CD4-positive, alpha-beta T cell treated with Interleukin-4 for 4 hours (primary cell): Measurements from ENCODE around the gene SRCAP.

Experiments
- DNase-seq: peaks from one replicate; pipeline ENCODE4 v3.0.0-alpha.2; 2020

Gene SRCAP

GRCh38 chr16:30698816-30699614, at the start of gene SRCAP:
TSS of gene SRCAP (plus strand) at chr16:30699171. CDS start at chr16:30700825, 1,654 bp downstream.
- DNase-seq, result peak; percentile 80

GRCh38 chr16:30649725-30650368, 49.1 kb upstream of the SRCAP start:
- DNase-seq, result no peak

- peak; percentile 100 for DNase-seq
Measured at GRCh38 chr16:30650369-30651123, 48.4 kb upstream of the SRCAP start, which contains the start of gene PRR14. TSS of gene PRR14 (plus strand) at chr16:30650960. CDS start at chr16:30651646, 686 bp downstream.

- DNase-seq, result peak; percentile 76
Measured at GRCh38 chr16:30651124-30652004, 47.6 kb upstream of the SRCAP start.

GRCh38 chr16:30652005-30652296, 47.0 kb upstream of the SRCAP start:
- DNase-seq, result no peak

GRCh38 chr16:30652718-30653117, 46.3 kb upstream of the SRCAP start:
- no peak for DNase-seq

- DNase-seq, result no peak
Measured at GRCh38 chr16:30654856-30655255, 44.1 kb upstream of the SRCAP start.

- DNase-seq, result no peak
Measured at GRCh38 chr16:30655815-30656347, 43.1 kb upstream of the SRCAP start.

GRCh38 chr16:30656388-30656787, 42.6 kb upstream of the SRCAP start:
- no peak for DNase-seq

- no peak for DNase-seq
Measured at GRCh38 chr16:30656974-30657865, 41.8 kb upstream of the SRCAP start.

GRCh38 chr16:30657866-30658730, 40.9 kb upstream of the SRCAP start, which contains the start of gene FBRS:
TSS of gene FBRS (plus strand) at chr16:30658431. CDS start at chr16:30659519, 1,088 bp downstream.
- DNase-seq, result peak; percentile 100

- peak; percentile 97 for DNase-seq
Measured at GRCh38 chr16:30658731-30659506, 40.1 kb upstream of the SRCAP start.

GRCh38 chr16:30659507-30660423, 39.2 kb upstream of the SRCAP start:
- peak; percentile 64 for DNase-seq

- peak; percentile 91 for DNase-seq
Measured at GRCh38 chr16:30660424-30661261, 38.3 kb upstream of the SRCAP start.

- no peak for DNase-seq
Measured at GRCh38 chr16:30662449-30662848, 36.5 kb upstream of the SRCAP start.

- no peak for DNase-seq
Measured at GRCh38 chr16:30663038-30663437, 35.9 kb upstream of the SRCAP start.

- DNase-seq, result no peak
Measured at GRCh38 chr16:30663820-30664219, 35.2 kb upstream of the SRCAP start.
